HG03354 (cell line): ENCODE data around the gene PRDX2.

Experiments used
- ATAC-seq: cut with Tn5 transposase; IDR thresholded peaks from one replicate; pipeline ENCODE4 v1.9.1; 2021; ENCODE audit warnings: mild to moderate bottlenecking; ENCODE audit not compliant: unreplicated experiment, poor library complexity, severe bottlenecking

Gene PRDX2

DNA sequence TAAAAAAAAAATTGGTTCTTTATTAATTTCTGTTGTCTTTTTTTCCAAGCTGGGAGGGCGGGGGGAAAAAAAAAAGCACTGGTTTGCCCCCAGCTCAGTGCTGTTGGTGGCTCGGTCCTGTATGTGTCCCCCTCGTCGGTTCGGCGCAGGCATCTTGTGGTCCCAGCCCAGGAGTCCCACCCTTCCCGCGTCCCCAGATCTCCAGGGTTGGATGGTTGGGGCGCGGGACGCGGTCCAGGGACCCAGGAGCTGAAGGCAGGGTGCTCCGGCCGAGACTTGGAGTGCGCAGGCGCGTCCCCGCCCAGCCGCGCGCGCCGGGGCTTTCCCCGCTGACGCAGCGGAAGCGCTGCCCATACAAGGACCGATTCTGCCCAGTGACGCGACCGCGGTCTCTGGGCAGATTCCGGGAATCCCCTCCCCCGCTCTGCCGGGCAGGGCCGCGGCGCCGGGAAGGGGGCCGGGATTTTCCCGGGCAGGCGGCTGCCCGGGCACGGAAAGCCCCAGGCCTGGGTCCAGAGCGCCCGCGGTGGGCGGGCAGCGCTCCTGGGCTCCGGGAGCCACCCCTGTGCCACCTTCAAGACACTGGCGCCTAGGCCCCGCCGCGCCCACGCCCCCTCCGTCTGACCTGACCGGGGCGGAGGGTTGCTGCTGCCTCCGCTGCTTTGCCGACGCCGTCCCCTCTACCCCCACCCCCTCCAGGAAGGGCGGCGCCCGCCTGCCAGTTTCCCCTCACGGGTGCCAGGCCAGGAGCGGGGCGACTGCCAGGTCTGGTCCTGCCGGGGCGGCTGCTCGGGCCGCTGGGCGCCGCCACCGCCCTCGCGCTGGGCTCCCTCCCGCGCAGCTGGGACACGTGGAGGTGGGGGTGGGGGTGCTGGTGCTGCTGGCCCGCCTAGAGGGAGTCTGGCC, 8.1 kb downstream of the PRDX2 start:
- peak; percentile 34 for ATAC-seq

DNA sequence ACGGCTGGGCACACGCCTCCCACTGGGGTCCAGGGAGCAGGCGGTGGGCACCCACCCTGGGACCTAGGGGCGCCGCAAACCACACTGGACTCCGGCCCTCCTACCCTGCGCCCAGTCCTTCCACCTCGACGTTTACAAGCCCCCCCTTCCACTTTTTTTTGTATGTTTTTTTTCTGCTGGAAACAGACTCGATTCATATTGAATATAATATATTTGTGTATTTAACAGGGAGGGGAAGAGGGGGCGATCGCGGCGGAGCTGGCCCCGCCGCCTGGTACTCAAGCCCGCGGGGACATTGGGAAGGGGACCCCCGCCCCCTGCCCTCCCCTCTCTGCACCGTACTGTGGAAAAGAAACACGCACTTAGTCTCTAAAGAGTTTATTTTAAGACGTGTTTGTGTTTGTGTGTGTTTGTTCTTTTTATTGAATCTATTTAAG, 8.7 kb downstream of the PRDX2 start:
- no peak for ATAC-seq

DNA sequence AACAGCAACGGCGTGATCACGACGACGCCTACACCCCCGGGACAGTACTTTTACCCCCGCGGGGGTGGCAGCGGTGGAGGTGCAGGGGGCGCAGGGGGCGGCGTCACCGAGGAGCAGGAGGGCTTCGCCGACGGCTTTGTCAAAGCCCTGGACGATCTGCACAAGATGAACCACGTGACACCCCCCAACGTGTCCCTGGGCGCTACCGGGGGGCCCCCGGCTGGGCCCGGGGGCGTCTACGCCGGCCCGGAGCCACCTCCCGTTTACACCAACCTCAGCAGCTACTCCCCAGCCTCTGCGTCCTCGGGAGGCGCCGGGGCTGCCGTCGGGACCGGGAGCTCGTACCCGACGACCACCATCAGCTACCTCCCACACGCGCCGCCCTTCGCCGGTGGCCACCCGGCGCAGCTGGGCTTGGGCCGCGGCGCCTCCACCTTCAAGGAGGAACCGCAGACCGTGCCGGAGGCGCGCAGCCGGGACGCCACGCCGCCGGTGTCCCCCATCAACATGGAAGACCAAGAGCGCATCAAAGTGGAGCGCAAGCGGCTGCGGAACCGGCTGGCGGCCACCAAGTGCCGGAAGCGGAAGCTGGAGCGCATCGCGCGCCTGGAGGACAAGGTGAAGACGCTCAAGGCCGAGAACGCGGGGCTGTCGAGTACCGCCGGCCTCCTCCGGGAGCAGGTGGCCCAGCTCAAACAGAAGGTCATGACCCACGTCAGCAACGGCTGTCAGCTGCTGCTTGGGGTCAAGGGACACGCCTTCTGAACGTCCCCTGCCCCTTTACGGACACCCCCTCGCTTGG, 9.3 kb downstream of the PRDX2 start:
- no peak for ATAC-seq

DNA sequence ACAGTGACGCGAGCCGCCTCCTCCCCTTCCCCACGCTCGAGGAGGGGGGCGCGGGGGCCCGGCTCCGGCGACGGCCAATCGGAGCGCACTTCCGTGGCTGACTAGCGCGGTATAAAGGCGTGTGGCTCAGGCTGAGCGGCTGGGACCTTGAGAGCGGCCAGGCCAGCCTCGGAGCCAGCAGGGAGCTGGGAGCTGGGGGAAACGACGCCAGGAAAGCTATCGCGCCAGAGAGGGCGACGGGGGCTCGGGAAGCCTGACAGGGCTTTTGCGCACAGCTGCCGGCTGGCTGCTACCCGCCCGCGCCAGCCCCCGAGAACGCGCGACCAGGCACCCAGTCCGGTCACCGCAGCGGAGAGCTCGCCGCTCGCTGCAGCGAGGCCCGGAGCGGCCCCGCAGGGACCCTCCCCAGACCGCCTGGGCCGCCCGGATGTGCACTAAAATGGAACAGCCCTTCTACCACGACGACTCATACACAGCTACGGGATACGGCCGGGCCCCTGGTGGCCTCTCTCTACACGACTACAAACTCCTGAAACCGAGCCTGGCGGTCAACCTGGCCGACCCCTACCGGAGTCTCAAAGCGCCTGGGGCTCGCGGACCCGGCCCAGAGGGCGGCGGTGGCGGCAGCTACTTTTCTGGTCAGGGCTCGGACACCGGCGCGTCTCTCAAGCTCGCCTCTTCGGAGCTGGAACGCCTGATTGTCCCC, 10.1 kb downstream of the PRDX2 start, which contains the start of gene JUNB:
JUNB (plus strand) TSS at position 142 of the 706 bp plus-strand sequence; CDS start at position 428, 286 bp downstream.
- ATAC-seq: peak; percentile 32

DNA sequence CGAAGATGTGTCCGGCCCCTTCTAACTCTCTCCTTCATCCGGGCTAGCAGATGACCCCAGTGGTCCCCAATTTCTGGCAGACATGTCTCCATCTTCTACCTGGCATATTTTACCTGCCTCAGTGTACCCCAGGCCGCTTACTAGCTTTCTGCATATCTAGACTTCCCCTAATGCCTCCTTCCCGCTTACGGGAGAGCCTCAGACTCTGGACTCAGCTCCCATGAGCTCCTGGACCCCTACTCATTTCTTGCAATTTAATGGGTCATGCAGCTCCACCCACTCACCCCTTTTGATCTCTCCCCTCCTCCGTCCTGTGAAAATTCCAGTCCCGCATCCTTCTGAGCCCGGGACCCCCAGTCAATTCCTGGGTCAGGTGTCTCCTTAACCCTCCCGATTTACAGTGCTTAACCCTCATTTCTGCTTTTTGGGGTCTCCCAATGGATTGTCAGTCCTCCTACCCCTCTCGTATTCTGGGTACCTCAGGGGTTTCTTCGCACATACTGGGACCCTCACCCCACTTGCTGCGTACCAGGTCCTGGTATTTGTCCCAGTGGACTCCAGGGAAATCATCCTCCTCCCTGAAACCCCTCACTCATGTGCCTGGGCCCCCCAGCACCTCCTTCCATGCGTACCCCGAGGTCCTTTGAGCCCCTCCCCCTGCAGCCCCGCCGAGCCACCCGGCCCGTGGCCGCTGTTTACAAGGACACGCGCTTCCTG, 10.8 kb downstream of the PRDX2 start:
- ATAC-seq: no peak

DNA sequence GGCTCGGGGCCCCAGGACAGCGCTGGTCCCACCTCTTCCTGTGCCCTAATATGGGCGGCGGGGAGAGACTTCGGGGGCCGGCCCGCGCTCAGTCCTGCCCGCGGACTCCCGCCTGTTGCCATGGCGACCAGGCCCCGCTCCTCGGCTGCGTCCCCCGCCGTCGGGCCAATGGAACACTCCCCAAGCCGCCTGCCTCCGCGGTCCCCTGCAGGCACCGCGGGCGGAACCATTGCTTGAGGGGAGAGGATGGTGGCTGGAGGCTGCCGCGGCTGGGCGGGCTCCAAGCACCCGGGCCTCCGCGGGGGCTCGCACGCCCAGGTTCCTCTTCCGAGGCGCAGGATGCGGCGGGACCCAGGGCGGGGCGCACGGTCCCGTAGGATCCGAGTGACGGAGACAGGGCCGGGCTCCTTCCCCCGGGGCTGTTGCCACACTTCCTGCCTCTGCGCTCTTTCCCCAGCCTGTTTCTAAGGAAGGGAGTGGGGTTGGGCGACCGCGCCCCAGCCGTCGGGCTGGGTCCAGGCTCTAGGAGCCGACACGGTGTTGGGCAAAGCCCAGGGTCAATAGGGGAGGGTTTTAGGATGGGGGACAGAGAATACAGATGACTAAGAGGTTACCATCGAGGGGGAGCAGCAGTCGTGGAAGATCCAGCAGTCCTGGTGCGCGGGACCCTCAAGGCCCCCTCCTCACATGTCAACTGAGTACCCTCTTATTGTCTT, 11.5 kb downstream of the PRDX2 start:
- ATAC-seq: peak; percentile 47

DNA sequence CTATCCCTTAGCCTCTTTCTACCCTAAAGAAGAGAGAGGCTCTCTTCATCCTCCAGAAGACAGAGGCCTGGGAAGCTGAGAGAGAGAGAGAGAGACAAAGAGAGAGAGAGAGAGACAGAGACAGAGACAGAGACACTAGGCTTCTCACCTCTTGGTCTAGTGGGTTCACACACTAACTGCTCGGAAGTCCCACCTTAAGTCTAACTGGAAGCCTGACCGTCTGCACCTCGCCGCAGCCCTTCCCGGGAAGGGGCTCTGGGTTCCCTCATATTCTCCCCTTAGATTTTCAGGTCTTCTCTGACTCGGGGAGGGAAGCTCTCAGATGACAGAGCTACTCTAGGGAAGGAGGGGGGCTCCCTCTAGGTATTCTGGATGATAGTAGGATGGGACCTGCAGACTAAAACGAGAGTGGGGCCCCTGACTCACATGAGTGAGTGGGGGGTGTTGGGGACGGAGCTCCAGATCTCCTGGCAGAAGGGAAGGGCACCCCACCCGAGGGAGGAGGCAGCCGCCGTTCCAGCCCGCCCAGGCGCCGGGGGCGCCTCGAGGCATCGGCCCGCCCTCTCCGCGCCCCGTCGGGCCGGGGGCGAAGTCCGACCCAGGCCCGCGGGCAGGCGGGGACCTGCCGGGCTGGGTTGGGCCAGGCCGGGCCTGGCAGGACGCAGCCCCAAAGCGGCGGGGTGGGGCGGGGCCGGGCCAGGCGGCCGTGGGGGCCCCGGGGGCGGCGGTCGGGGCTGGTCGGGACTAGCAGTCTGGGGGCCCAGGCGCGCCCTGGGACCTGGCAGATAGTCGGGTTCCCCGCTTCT, 12.3 kb downstream of the PRDX2 start:
- ATAC-seq: peak; percentile 4

DNA sequence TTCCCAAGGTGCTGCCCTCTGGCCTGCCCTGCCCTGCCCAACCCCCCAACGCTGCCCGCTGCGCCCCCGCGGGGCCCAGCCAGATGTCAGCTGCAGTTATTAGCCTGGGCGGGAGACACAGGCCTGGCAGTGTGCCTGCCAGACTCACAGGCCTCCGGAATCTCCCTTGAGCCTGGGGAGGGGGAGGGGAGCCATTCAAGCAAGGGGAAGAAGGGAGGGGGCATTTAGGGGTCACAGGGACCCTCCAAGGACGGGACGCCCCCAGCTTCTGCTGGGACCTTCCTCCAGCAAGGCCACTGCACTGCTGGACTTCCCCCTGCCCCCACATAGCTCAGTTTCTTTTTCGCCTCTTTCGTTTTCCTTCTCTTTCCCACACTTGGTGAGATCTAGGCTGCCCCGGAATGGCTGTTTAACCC, 12.9 kb downstream of the PRDX2 start:
- ATAC-seq: no peak

DNA sequence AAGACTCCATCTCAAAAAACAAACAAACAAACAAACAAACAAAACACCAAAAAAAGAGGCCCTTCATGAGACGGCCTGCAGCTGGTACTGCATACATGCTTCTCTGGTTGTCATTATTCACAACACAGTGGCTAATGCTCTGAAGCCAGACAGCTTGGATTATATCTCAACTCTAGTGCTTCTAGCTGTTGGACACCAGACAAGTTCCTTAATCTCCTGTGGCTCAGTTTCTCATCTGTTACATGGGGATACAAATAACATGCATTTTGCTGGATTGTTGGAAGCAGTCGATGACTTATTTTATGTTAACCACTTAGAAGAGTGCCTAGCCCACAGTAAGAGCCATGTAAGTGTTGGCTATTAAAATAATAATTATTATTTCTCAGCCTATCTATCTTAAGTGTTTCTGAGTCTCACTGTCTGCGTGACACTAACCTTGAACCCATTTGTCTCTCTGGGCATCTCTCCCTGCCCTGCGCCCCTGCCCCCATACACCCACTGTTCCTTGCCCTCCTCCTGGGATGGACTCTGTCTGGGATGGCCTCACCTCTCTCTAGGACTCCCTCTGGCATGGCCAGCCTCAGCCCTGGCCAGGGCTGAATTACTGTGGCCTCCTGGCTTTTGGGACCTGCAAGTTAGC, 13.4 kb downstream of the PRDX2 start:
- no peak for ATAC-seq

DNA sequence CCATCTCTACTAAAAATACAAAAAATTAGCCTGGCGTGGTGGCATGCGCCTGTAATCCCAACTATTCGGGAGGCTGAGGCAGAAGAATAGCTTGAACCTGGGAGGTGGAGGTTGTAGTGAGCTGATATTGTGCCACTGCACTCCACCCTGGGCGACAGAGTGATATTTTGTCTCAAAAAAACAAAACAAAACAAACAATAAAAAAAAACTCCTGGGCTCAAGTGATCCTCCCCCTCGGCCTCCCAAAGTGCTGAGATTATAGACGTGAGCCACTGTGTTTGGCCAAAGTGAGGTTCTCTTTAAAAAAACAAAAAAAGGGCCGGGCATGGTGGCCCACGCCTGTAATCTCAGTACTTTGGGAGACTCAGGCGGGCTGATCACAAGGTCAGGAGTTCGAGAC, 14.1 kb downstream of the PRDX2 start:
- no peak for ATAC-seq

DNA sequence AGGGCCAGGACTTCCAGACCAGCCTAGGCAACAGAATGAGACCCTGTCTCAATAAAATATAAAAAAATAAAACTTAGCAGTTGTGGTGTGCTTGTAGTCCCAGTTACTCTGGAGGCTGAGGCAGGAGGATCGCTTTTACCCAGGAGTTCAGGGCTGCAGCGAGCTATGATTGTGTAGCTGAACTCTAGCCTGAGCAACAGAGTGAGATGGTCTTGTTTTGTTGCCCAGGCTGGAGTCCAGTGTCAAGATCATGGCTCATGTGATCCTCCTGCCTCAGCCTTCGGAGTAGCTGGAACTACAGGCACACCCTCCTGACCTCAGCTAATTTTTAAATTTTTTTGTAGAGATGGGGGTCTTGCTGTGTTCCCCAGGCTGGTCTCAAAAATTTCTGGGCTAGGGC, 14.6 kb downstream of the PRDX2 start:
- ATAC-seq: no peak

DNA sequence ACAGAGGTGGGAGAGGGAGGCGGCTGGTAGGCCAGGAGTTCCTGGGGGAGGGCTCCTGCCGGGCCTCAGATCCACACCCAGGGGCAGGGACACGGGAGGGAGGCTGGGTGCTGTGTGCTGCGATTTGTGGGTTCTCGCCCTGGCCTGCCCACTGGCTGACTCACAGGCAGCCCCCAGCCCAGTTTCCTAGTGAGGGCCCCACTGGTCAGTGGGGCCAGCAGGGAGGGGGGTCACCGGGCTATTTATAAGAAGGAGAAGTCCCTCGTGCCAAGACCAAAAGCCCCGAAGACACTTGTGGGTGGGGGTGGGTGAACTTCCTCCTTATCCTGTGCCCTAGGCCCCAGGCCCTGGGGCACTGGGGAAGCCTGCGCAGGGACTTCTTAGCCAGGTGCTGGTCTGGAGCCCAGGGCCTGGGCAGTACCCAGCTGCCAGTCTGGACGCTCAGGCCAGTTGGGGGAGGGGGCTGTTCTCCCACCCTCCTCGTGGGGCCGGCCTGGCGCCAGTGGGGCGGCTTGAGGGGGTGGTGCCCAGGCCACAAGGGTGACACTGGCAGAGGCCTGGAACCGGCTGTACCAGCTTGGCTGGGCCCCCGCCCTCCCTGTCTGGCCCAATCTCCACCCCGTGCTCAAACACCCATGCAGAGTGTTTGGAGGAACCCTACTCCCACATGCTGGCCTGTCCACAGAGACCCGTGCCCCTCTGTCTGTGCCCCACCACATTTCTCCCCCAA, 15.3 kb downstream of the PRDX2 start:
- no peak for ATAC-seq

DNA sequence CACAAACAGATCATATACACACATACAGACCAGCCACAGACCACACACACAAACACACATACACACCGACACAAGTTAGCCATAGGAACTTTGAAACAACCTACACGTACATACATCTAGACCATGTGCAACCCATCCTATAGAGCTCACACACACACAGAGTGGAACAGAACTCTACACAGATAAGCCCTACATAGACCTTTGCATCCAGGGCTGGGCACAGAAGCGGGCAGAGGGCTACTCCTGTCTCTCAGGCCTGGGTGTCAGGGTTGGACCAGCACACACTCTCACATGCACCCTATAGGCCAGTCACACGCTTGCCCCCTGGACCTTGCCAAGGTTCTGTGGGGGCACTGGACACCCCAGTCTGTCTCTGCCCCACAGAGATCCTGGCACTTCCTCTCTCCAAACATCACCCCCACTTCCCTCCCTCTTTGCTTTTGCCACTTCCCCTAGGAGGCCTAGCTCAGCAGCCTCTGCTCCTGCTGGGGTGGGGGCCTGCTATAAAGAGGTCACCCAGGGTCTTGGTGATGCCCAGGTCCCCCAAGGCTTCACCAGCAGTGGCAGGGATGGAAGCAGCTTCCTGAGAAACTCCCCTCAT, 16.1 kb downstream of the PRDX2 start:
- no peak for ATAC-seq

DNA sequence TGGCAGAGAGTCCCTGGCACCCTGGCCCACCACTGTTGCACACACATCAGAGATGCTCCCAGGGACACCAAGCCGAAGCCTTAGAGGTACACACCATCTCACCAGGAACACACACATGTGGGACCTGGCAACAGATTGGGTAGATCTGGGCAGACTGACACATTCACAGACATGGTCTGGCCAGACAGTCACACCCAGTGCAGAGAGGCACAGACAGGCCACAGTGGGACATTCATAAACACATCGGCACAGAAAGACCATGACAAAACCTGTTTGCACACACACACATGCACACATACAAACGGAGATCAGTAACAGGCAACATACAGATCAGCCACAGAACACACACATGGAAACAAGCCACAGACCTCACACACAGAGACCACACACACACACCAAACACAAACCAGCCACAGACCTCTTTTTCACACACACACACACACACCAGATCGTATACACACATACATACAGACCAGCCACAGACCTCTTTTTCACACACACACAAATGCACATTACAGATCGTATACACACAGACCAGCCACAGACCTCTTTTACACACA, 16.6 kb downstream of the PRDX2 start:
- ATAC-seq: no peak

DNA sequence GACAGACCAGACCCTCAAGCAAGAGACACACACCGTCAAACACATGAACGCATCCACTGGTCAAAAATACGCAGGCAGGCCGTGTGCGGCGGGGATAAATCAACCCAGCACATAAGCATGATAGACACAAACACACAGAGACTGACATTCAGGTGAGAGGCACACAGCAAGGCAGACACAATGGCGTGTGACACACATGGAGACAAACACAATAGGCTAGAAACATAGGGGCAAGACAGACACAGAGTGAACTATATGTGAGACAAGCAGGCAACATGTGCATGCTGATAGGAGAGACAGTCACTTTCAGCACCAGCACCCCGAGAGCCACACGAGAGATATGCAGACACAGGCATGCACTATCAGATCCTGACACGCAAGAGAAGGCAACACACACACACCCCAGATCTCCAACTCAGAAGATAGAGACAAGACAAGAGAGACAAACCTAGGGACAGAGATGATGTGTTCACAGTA, 17.2 kb downstream of the PRDX2 start:
- no peak for ATAC-seq

DNA sequence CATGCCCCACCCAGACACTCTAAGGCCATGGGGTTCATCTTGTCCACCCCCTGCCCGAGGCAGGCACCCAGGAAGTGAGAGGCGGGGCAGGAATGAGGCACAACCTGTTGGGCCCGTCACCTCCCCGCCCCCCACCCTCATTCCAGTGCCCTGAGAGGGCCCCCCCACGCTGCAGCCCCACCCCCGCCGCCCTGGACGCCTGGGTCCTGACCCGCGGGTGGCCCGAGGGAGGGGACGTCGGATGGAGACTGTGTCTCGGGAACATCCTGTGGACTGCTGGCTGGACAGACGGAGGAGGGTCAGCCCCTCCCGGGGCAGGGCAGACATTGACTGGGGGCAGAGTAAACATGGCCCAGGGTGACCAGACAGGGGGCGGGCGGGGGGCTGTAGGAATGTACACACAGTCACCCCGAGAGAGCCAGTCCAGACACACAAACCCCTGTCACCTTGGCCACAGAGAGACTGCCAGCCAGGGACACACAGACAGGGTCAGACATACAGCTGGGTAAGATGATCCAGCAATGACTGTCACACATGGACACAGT, 17.7 kb downstream of the PRDX2 start:
- no peak for ATAC-seq
